Natural killer cell treated with Interleukin-12 subunit alpha and Interleukin-12 subunit beta and Interleukin-15 and Interleukin-18, amount 100 ng/mL, for 72 hours (primary cell): ENCODE results near the gene CACNA1S. TPM values are rescaled to one million over a fixed set of nuclear protein-coding genes. Genes with fewer than 3 reads are reported as not detected.
A peak's percentile ranks its signal among the peaks of the same experiment; 100 is the strongest.

Experiments used
- ATAC-seq, 2 donors: fragments of 150-1000 bp; cut with Tn5 transposase in 1 of 2; sonication (Bioruptor Pico), chemical (Tn5 transposase) in 1 of 2; 2 replicates each; pipeline ENCODE4 v1.10.0; 2021
- DNase-seq: peaks from one replicate; pipeline ENCODE4 v3.0.0; 2022; ENCODE audit warnings: low spot score
- H3K27ac Mint-ChIP-seq, 2 donors: 1 replicate in 1 of 2; 2 replicates in 1 of 2; pipeline ENCODE4 v1.8.0; 2022; ENCODE audit warnings: mixed read lengths in 2 of 2, mild to moderate bottlenecking in 1 of 2, moderate library complexity in 1 of 2
- H3K27me3 Mint-ChIP-seq, 2 donors: 1 replicate in 1 of 2; 2 replicates in 1 of 2; pipeline ENCODE4 v1.8.0; 2022; ENCODE audit warnings: mixed read lengths in 2 of 2
- H3K36me3 Mint-ChIP-seq: one replicate; pipeline ENCODE4 v1.8.0; 2022; ENCODE audit warnings: mixed read lengths
- H3K4me1 Mint-ChIP-seq, 2 donors: 1 replicate in 1 of 2; 2 replicates in 1 of 2; pipeline ENCODE4 v1.8.0; 2022; ENCODE audit warnings: low read depth in 2 of 2, mixed read lengths in 2 of 2, mild to moderate bottlenecking in 1 of 2
- H3K4me3 Mint-ChIP-seq: one replicate; pipeline ENCODE4 v1.8.0; 2022; ENCODE audit warnings: mixed read lengths
- H3K9me3 Mint-ChIP-seq: 2 replicates; pipeline ENCODE4 v1.8.0; 2022; ENCODE audit warnings: mixed read lengths
- total RNA-seq, 2 donors: library from RNA; stranded (reverse); gene quantifications; one replicate each; pipeline ENCODE4 v1.2.3, GENCODE V29; 2022

CACNA1S gene
- total RNA-seq, 2 donors from 2014 or later, result not detected

- ATAC-seq, result no peak
- no peak for DNase-seq
- no peaks in the 10 kb centered on the region for H3K9me3 Mint-ChIP-seq
- H3K4me3 Mint-ChIP-seq, result no peak overlapping the region
- no peaks in the 10 kb centered on the region for H3K36me3 Mint-ChIP-seq
- no peaks in the 10 kb centered on the region for H3K4me1 Mint-ChIP-seq
- peaks cover 4 to 7% of the 10 kb centered on the region in 2 donors for H3K27me3 Mint-ChIP-seq
- no peak overlapping the region for H3K27ac Mint-ChIP-seq
Measured at GRCh38 chr1:201068976-201069375, 43.2 kb downstream of the CACNA1S start.

DNA sequence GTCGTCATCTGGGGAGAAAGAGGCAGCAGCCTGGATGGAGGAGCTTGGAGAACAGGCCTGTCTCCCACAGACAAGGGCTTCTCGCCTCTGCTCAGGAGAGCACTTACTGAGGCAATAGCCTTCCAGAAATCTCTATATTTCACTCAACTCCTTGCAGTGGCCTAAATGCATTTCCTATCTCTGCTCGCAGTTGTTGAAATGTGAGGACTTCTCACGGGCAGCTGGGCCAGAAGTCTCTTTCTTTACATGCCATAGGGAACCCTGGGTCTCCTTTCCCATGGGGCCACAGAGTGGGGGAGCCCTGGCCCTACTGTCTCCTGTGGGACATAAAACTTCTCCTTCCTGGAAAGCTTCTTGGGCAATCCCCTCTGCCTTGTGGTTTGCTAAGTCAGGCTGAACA is 45.2 kb downstream of the CACNA1S start:
- DNase-seq (no peak), ATAC-seq (no peak)
- no peaks in the 10 kb centered on the region for H3K4me1 Mint-ChIP-seq
- no peaks in the 10 kb centered on the region for H3K9me3 Mint-ChIP-seq
- H3K27me3 Mint-ChIP-seq, result peaks cover 4 to 6% of the 10 kb centered on the region in 2 donors
- H3K36me3 Mint-ChIP-seq, result no peaks in the 10 kb centered on the region
- H3K27ac Mint-ChIP-seq, result no peak overlapping the region
- no peak overlapping the region for H3K4me3 Mint-ChIP-seq

- Mint-ChIP-seq H3K4me1 (no peaks in the 10 kb centered on the region), H3K27ac (no peak overlapping the region), H3K36me3 (no peaks in the 10 kb centered on the region), H3K9me3 (no peaks in the 10 kb centered on the region), H3K27me3 (peaks cover 0 to 4% of the 10 kb centered on the region in 2 donors), H3K4me3 (no peak overlapping the region)
- no peak for DNase-seq
- no peak for ATAC-seq
Measured at GRCh38 chr1:201065686-201066085, 46.5 kb downstream of the CACNA1S start.

- peaks cover 0 to 4% of the 10 kb centered on the region in 2 donors for H3K27me3 Mint-ChIP-seq
- no peaks in the 10 kb centered on the region for H3K36me3 Mint-ChIP-seq
- H3K27ac Mint-ChIP-seq, result no peak overlapping the region
- no peak overlapping the region for H3K4me3 Mint-ChIP-seq
- no peaks in the 10 kb centered on the region for H3K4me1 Mint-ChIP-seq
- no peaks in the 10 kb centered on the region for H3K9me3 Mint-ChIP-seq
- ATAC-seq (no peak), DNase-seq (no peak)
Measured at GRCh38 chr1:201064806-201065205, 47.4 kb downstream of the CACNA1S start.

GRCh38 chr1:201063145-201063544 is 49.1 kb downstream of the CACNA1S start:
- Mint-ChIP-seq H3K9me3 (no peaks in the 10 kb centered on the region), H3K27ac (no peak overlapping the region), H3K27me3 (peaks cover 0 to 4% of the 10 kb centered on the region in 2 donors), H3K4me1 (no peaks in the 10 kb centered on the region), H3K36me3 (no peaks in the 10 kb centered on the region), H3K4me3 (no peak overlapping the region)
- ATAC-seq (no peak), DNase-seq (no peak)

DNA sequence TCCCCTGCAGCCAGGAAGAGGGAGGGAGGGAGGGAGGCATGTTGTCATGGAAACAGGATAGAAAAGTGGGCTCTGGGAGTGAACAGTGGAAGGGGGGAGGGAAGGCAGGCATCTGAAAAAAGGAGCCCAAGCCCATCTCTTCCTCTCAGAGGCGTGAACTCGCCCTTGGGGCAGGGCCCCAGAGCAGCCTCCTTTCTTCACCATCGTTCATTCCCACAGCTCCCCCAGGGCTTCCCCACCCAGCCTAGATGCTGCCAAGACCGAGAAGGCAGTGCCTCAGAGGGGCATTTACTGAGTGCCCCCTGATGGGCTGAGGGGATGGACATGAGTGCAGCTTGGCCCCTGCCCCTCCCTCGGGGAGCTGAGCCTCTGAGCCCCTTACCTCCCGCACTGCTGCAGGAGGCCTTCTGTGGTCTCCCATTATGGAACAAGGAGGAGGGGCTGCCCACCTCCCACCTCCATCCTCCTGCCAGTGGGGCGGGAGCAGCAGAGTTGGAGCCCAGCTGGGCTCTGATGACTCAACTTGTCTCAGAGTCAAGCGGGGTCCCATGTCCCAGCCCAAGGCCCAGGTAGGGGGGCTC is 49.6 kb downstream of the CACNA1S start:
- Mint-ChIP-seq H3K27ac (no peak overlapping the region), H3K9me3 (no peaks in the 10 kb centered on the region), H3K4me3 (no peak overlapping the region), H3K36me3 (no peaks in the 10 kb centered on the region), H3K4me1 (peaks cover 0 to 5% of the 10 kb centered on the region in 2 donors), H3K27me3 (peaks cover 0 to 4% of the 10 kb centered on the region in 2 donors)
- ATAC-seq (no peak), DNase-seq (no peak)

GRCh38 chr1:201061886-201062285 is 50.3 kb downstream of the CACNA1S start:
- H3K4me1 Mint-ChIP-seq, result peaks cover 0 to 12% of the 10 kb centered on the region in 2 donors

DNA sequence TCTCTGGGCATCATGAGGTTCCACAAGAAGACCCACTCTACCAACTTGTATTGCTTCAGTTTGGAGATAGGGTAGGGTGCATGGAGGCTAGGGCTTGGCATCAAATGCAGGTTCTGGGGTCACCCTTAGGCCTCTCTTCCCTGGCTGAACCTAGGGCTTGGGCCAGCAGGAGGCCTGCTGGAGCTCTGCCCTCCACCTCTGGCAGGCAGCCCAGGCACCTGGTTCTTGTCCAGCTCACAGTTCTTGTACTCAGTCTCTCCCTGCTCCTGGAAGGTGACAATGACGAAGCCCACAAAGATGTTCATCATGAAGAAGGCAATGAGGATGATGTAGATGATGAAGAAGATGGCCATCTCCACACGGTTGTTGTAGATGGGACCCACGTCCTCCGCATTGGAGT is 51.2 kb downstream of the CACNA1S start:
- DNase-seq, result no peak
- no peak overlapping the region for H3K4me3 Mint-ChIP-seq
- H3K27me3 Mint-ChIP-seq, result peaks cover 6 to 7% of the 10 kb centered on the region in 2 donors
- no peaks in the 10 kb centered on the region for H3K36me3 Mint-ChIP-seq
- no peaks in the 10 kb centered on the region for H3K9me3 Mint-ChIP-seq
- no peak for ATAC-seq
- H3K4me1 Mint-ChIP-seq, result peaks cover 0 to 17% of the 10 kb centered on the region in 2 donors
- H3K27ac Mint-ChIP-seq, result no peak overlapping the region

More at GRCh38 chr1:201061886-201062285, 50.3 kb downstream of the CACNA1S start:
- DNase-seq, result no peak
- no peak overlapping the region for H3K4me3 Mint-ChIP-seq
- H3K27ac Mint-ChIP-seq, result no peak overlapping the region
- no peak for ATAC-seq
- no peaks in the 10 kb centered on the region for H3K36me3 Mint-ChIP-seq
- H3K27me3 Mint-ChIP-seq, result peaks cover 5 to 7% of the 10 kb centered on the region in 2 donors
- no peaks in the 10 kb centered on the region for H3K9me3 Mint-ChIP-seq

DNA sequence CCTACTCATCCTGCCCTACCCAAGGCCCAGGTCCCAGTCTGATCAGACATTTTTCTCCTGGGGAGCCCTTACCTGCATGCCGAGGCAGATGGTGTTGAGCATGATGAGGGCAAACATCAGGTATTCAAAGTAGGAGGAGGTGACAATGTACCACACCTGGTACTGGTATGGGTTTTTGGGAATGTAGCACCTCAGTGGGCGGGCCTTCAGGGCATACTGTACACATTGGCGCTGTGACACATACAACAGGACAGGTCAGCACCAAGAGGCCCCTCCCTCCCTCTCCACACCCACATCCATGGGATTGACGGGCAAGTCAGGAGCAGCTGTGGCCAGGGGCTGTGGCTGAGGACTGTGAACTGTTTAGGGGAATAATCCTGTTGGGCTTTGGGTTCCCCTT is 51.6 kb downstream of the CACNA1S start:
- H3K4me3 Mint-ChIP-seq, result no peak overlapping the region
- ATAC-seq, result no peak
- DNase-seq, result no peak
- no peaks in the 10 kb centered on the region for H3K36me3 Mint-ChIP-seq
- peaks cover 0 to 17% of the 10 kb centered on the region in 2 donors for H3K4me1 Mint-ChIP-seq
- H3K27ac Mint-ChIP-seq, result no peak overlapping the region
- H3K27me3 Mint-ChIP-seq, result peaks cover 6 to 7% of the 10 kb centered on the region in 2 donors
- H3K9me3 Mint-ChIP-seq, result no peaks in the 10 kb centered on the region

GRCh38 chr1:201059871-201060555 is 52.2 kb downstream of the CACNA1S start:
- peaks cover 6 to 7% of the 10 kb centered on the region in 2 donors for H3K27me3 Mint-ChIP-seq
- H3K4me1 Mint-ChIP-seq, result peaks cover 0 to 17% of the 10 kb centered on the region in 2 donors
- no peak overlapping the region for H3K4me3 Mint-ChIP-seq
- no peak for ATAC-seq
- no peak for DNase-seq
- no peaks in the 10 kb centered on the region for H3K36me3 Mint-ChIP-seq
- H3K27ac Mint-ChIP-seq, result no peak overlapping the region
- H3K9me3 Mint-ChIP-seq, result no peaks in the 10 kb centered on the region

- no peak overlapping the region for H3K4me3 Mint-ChIP-seq
- no peak overlapping the region for H3K27ac Mint-ChIP-seq
- peaks cover 5 to 6% of the 10 kb centered on the region in 2 donors for H3K27me3 Mint-ChIP-seq
- H3K4me1 Mint-ChIP-seq, result peaks cover 0 to 17% of the 10 kb centered on the region in 2 donors
- ATAC-seq, result no peak
- H3K9me3 Mint-ChIP-seq, result no peaks in the 10 kb centered on the region
- no peaks in the 10 kb centered on the region for H3K36me3 Mint-ChIP-seq
- DNase-seq, result no peak
Measured at GRCh38 chr1:201059401-201059800, 52.8 kb downstream of the CACNA1S start.

GRCh38 chr1:201054091-201054543 is 58.1 kb downstream of the CACNA1S start:
- H3K4me3 Mint-ChIP-seq, result no peak overlapping the region
- no peak for DNase-seq

GRCh38 chr1:201053155-201053860 is 58.9 kb downstream of the CACNA1S start:
- Mint-ChIP-seq H3K27me3 (peaks cover 3 to 6% of the 10 kb centered on the region in 2 donors), H3K4me1 (peaks cover 0 to 17% of the 10 kb centered on the region in 2 donors), H3K36me3 (no peaks in the 10 kb centered on the region), H3K9me3 (no peaks in the 10 kb centered on the region), H3K27ac (no peak overlapping the region), H3K4me3 (no peak overlapping the region)
- ATAC-seq, result no peak
- DNase-seq, result no peak

More at GRCh38 chr1:201054091-201054543, 58.1 kb downstream of the CACNA1S start:
- H3K27me3 Mint-ChIP-seq, result peaks cover 3 to 6% of the 10 kb centered on the region in 2 donors
- no peaks in the 10 kb centered on the region for H3K36me3 Mint-ChIP-seq
- no peak for ATAC-seq
- H3K4me1 Mint-ChIP-seq, result peaks cover 0 to 17% of the 10 kb centered on the region in 2 donors
- H3K27ac Mint-ChIP-seq, result no peak overlapping the region
- no peaks in the 10 kb centered on the region for H3K9me3 Mint-ChIP-seq

DNA sequence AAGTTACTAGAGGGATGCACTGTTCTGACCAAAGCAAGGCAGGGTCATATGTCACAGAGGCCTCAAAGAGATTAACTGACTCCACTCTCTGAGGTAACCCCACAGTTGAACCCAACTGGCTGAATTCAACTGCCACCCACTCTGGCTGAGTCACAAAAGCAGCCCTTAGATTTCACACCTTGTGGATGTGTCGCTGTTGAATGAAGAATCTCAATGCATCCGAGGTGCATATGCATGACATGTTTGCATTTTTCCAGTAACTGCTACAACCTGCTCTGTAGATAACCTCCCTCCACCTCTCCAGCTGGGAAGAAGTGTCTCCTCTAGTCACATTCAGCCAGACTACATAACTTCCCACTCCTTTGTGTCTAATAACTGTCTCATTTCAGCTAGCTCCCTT is 60.8 kb downstream of the CACNA1S start:
- no peak for DNase-seq
- Mint-ChIP-seq H3K4me1 (peaks cover 0 to under 1% of the 10 kb centered on the region in 2 donors), H3K27ac (no peak overlapping the region)

More for the DNA sequence above, 60.8 kb downstream of the CACNA1S start:
- Mint-ChIP-seq H3K9me3 (no peaks in the 10 kb centered on the region), H3K36me3 (no peaks in the 10 kb centered on the region), H3K27me3 (no peaks in the 10 kb centered on the region), H3K4me3 (no peak overlapping the region)
- ATAC-seq, result peak; percentile 31 to 63
